GM12891 (cell line): ENCODE measurements around the gene AHDC1.

Experiments
- PAX5 ChIP-seq: IDR thresholded peaks from 2 replicates; pipeline ENCODE4 v1.6.1; 2011; ENCODE audit warnings: low read length, moderate library complexity, mild to moderate bottlenecking; ENCODE audit not compliant: insufficient read depth, severe bottlenecking
- POLR2A ChIP-seq: IDR thresholded peaks from 2 replicates; pipeline ENCODE4 v1.6.1; 2011; ENCODE audit warnings: low read depth, low read length, control low read depth
- POLR2AphosphoS5 ChIP-seq: IDR thresholded peaks from 2 replicates; pipeline ENCODE4 v1.6.1; 2011; ENCODE audit warnings: low read depth, low read length, control low read depth
- POU2F2 ChIP-seq: IDR thresholded peaks from 2 replicates; pipeline ENCODE4 v1.6.1; 2011; ENCODE audit warnings: low read depth, mild to moderate bottlenecking, control low read depth, low read length, moderate library complexity
- SPI1 ChIP-seq: IDR thresholded peaks from 2 replicates; pipeline ENCODE4 v1.6.1; 2011; ENCODE audit warnings: low read depth, low read length, control low read depth
- TAF1 ChIP-seq: IDR thresholded peaks from 2 replicates; pipeline ENCODE4 v1.6.1; 2011; ENCODE audit warnings: low read depth, low read length, control low read depth

GRCh38 chr1:27628712-27629111 lies 24.8 kb upstream of the AHDC1 start:
- TF ChIP-seq POLR2AphosphoS5, result no peak
- TF ChIP-seq TAF1, result no peak
- no peak for TF ChIP-seq POLR2A
- TF ChIP-seq SPI1, result no peak
- TF ChIP-seq POU2F2, result no peak
- TF ChIP-seq PAX5, result no peak
